Liver (tissue), 3 donors: ENCODE data around the gene SLC6A5.

Experiments
- CTCF ChIP-seq: fragments of 150-350 bp; IDR thresholded peaks from 2 replicates; pipeline ENCODE4 v1.5.1; 2017; ENCODE audit warnings: improper control_type of control experiment, low read depth, low read length; ENCODE audit not compliant: missing input control
- TAF1 ChIP-seq: conservative IDR thresholded peaks from 2 replicates; pipeline ENCODE4 v1.6.1; 2016; ENCODE audit warnings: antibody characterized with exemption, mild to moderate bottlenecking
- donor health status: healthy.
- donor health status: healthy.

GRCh38 chr11:20668844-20669819, 69.7 kb downstream of the SLC6A5 start, which contains the start of gene NELL1:
- TF ChIP-seq TAF1, result no peak
- TF ChIP-seq CTCF, result no peak
